Neural progenitor cell (in vitro differentiated cells): ENCODE results near the gene DNMT3A.

Source experiments
- EZH2 ChIP-seq: fragments of 200-600 bp; sonication (generic); IDR thresholded peaks from 2 replicates; pipeline ENCODE4 v1.6.1; 2017; ENCODE audit warnings: antibody characterized with exemption, mild to moderate bottlenecking, moderate library complexity
- EZH2phosphoT487 ChIP-seq: fragments of 200-600 bp; sonication (generic); IDR thresholded peaks from 2 replicates; pipeline ENCODE4 v1.6.1; 2017; ENCODE audit warnings: antibody characterized with exemption
- TF ChIP-seq, protein P1 (sequence below): fragments of 200-600 bp; sonication (generic); IDR thresholded peaks from 2 replicates; pipeline ENCODE4 v1.5.1; 2017; ENCODE audit warnings: antibody characterized with exemption, mild to moderate bottlenecking

DNA sequence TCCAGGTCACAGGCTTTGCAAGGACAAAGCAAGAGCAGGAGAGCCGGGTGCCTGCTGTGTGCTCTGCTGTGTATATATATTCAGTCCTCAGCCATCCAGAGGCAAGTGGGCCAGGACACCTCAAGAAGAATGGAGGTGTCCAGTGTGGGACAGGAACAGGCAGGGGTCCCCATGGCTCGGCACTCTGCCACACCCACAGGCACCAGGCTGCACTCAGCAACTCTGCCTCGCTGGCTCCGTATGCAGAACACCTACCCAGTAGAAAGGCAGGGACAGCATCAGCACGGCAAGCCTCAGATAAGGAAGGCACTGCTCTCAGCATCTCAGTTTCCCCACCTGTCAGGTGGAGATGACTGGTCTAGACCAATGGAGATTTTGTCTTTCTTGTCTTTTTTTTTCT lies 57.8 kb downstream of the DNMT3A start:
- no peak for TF ChIP-seq EZH2
- TF ChIP-seq, protein P1, sequence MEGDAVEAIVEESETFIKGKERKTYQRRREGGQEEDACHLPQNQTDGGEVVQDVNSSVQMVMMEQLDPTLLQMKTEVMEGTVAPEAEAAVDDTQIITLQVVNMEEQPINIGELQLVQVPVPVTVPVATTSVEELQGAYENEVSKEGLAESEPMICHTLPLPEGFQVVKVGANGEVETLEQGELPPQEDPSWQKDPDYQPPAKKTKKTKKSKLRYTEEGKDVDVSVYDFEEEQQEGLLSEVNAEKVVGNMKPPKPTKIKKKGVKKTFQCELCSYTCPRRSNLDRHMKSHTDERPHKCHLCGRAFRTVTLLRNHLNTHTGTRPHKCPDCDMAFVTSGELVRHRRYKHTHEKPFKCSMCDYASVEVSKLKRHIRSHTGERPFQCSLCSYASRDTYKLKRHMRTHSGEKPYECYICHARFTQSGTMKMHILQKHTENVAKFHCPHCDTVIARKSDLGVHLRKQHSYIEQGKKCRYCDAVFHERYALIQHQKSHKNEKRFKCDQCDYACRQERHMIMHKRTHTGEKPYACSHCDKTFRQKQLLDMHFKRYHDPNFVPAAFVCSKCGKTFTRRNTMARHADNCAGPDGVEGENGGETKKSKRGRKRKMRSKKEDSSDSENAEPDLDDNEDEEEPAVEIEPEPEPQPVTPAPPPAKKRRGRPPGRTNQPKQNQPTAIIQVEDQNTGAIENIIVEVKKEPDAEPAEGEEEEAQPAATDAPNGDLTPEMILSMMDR = no peak
- TF ChIP-seq EZH2phosphoT487 = no peak
